Fibroblast of lung (primary cell): Measurements from ENCODE around the gene ATXN2. TPM values are rescaled to one million over a fixed set of nuclear protein-coding genes. Genes with fewer than 3 reads are reported as not detected.

Source experiments
- DNase-seq, 2 donors: peaks; one replicate each; pipeline versions ENCODE4 v3.0.0 to v3.0.0-alpha.2; 2010; ENCODE audit warnings: low read depth in 2 of 2
- H2AFZ ChIP-seq: 2 replicates; pipeline ENCODE4 v1.5.1; 2012; ENCODE audit warnings: low read length, control low read depth, inconsistent platforms
- H3K27ac ChIP-seq: 2 replicates; pipeline ENCODE4 v1.5.1; 2011; ENCODE audit warnings: low read length, control low read depth; ENCODE audit not compliant: insufficient read depth
- H3K27me3 ChIP-seq: 2 replicates; pipeline ENCODE4 v1.5.1; 2011; ENCODE audit warnings: mild to moderate bottlenecking, low read length; ENCODE audit not compliant: control insufficient read depth, insufficient read depth
- H3K36me3 ChIP-seq: 2 replicates; pipeline ENCODE4 v1.5.1; 2011; ENCODE audit warnings: low read length; ENCODE audit not compliant: control insufficient read depth, insufficient read depth
- H3K4me1 ChIP-seq: 2 replicates; pipeline ENCODE4 v1.5.1; 2011; ENCODE audit warnings: low read length; ENCODE audit not compliant: control insufficient read depth, insufficient read depth; ENCODE audit errors: extremely low read depth
- H3K4me2 ChIP-seq: 2 replicates; pipeline ENCODE4 v1.5.1; 2011; ENCODE audit warnings: low read length, control low read depth; ENCODE audit not compliant: insufficient read depth; ENCODE audit errors: extremely low read depth
- H3K4me3 ChIP-seq, 4 experiments: fragments of 200-600 bp in 1 of 4; sonication (generic) in 1 of 4; replicated peaks in 1 of 4; 2 replicates each; pipeline ENCODE4 v1.5.1; 2011 to 2016; ENCODE audit warnings: low read length in 4 of 4, low read depth in 3 of 4, mild to moderate bottlenecking in 3 of 4, control low read depth in 2 of 4, inconsistent platforms in 1 of 4, mixed read lengths in 1 of 4; ENCODE audit not compliant: insufficient read depth in 1 of 4; ENCODE audit errors: control extremely low read depth in 1 of 4
- H3K79me2 ChIP-seq: 2 replicates; pipeline ENCODE4 v1.5.1; 2012; ENCODE audit warnings: mild to moderate bottlenecking, low read length, inconsistent platforms; ENCODE audit not compliant: control insufficient read depth, insufficient read depth
- H3K9ac ChIP-seq: 2 replicates; pipeline ENCODE4 v1.5.1; 2011; ENCODE audit warnings: mild to moderate bottlenecking, low read length, control low read depth; ENCODE audit not compliant: insufficient read depth
- H3K9me3 ChIP-seq: 2 replicates; pipeline ENCODE4 v1.5.1; 2012; ENCODE audit warnings: low read depth, low read length; ENCODE audit not compliant: control insufficient read depth, insufficient read depth
- H4K20me1 ChIP-seq: 2 replicates; pipeline ENCODE4 v1.5.1; 2011; ENCODE audit warnings: low read length; ENCODE audit not compliant: control insufficient read depth, insufficient read depth; ENCODE audit errors: extremely low read depth
- EZH2 ChIP-seq: IDR thresholded peaks from 2 replicates; pipeline ENCODE4 v1.5.1; 2012; ENCODE audit warnings: low read length, control low read depth, mild to moderate bottlenecking; ENCODE audit errors: missing control alignments
- polyA plus RNA-seq, 2 donors: library from polyadenylated mRNA; depleted of rRNA in 1 of 2; stranded (reverse) in 1 of 2; unstranded in 1 of 2; fragments of >200 nt; gene quantifications; 2 replicates each; pipeline ENCODE4 v1.2.1, GENCODE V29; 2011 to 2012; ENCODE audit warnings: missing spikeins in 1 of 2
- total RNA-seq: library from RNA; depleted of rRNA; stranded (reverse); fragments of >200 nt; gene quantifications from 2 replicates; pipeline ENCODE4 v1.2.1, GENCODE V29; 2014
- TF ChIP-seq, protein P1 (sequence below), 2 donors: IDR thresholded peaks in 1 of 2; conservative IDR thresholded peaks in 1 of 2; 1 replicate in 1 of 2; 2 replicates in 1 of 2; pipeline ENCODE4 v1.5.1; 2011 to 2012; ENCODE audit warnings: low read length in 2 of 2, control low read depth in 1 of 2, inconsistent platforms in 1 of 2, low read depth in 1 of 2, mild to moderate bottlenecking in 1 of 2

ATXN2 gene
- total and polyA plus RNA-seq, 2 donors (not counting 1 experiment from before 2014, with no cell fraction given), result 25.9 to 31.2 TPM

DNA sequence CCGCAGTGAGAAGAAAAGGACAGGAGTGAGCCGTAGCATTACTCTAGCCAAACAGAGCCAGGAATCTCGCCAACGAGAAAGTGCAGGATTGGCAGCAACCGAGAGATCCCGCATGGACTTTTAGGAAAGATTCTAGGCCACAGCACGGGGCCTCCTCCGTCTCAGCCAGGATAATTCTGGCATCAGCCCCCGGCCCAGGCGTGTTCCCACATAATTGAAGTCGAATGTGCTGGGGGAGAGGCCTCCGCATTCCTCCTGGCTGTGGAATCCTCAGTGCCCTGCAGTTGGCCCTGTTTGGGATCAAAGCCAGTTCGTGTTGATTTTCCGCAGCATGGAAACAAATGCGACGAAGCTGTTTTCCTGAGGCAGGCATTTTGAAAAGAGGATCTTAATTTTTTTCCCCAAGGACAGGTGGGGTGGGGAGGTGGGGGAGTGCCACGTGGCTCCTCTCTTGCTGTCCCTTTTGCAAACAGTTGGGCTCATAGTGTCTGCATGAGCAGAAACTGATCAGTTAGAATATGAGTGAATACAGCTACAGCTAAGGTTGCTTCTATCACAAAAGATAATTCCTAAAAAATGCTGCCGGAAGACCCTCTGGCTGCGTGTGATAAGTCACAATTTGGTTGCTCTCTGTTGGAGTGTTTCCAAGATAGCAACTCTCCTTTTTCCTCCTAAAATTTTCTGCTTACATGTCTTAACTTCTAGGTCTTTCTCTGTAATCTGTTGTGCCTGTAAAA is 37.3 kb upstream of the ATXN2 start:
- TF ChIP-seq, protein P1, sequence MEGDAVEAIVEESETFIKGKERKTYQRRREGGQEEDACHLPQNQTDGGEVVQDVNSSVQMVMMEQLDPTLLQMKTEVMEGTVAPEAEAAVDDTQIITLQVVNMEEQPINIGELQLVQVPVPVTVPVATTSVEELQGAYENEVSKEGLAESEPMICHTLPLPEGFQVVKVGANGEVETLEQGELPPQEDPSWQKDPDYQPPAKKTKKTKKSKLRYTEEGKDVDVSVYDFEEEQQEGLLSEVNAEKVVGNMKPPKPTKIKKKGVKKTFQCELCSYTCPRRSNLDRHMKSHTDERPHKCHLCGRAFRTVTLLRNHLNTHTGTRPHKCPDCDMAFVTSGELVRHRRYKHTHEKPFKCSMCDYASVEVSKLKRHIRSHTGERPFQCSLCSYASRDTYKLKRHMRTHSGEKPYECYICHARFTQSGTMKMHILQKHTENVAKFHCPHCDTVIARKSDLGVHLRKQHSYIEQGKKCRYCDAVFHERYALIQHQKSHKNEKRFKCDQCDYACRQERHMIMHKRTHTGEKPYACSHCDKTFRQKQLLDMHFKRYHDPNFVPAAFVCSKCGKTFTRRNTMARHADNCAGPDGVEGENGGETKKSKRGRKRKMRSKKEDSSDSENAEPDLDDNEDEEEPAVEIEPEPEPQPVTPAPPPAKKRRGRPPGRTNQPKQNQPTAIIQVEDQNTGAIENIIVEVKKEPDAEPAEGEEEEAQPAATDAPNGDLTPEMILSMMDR (conservative IDR thresholded peaks at IDR 0.05 in 1 of 2, IDR thresholded peaks at IDR 0.05 in 1 of 2; ENCODE audit: low read depth in 1 of 2, low read length in 2 of 2), result no peak
- TF ChIP-seq EZH2, result no peak
- Histone ChIP-seq H3K9ac (no peak overlapping the region), H3K4me2 (peak overlapping the region; percentile 60), H4K20me1 (no peaks in the 10 kb centered on the region), H3K4me3 (no peak overlapping the region), H3K79me2 (no peaks in the 10 kb centered on the region), H3K36me3 (no peaks in the 10 kb centered on the region), H3K27ac (no peak overlapping the region), H3K27me3 (no peaks in the 10 kb centered on the region), H3K9me3 (no peaks in the 10 kb centered on the region), H3K4me1 (peaks cover 8% of the 10 kb centered on the region), H2AFZ (peak overlapping the region; percentile 44)
- peak; percentile 80 to 82 for DNase-seq

DNA sequence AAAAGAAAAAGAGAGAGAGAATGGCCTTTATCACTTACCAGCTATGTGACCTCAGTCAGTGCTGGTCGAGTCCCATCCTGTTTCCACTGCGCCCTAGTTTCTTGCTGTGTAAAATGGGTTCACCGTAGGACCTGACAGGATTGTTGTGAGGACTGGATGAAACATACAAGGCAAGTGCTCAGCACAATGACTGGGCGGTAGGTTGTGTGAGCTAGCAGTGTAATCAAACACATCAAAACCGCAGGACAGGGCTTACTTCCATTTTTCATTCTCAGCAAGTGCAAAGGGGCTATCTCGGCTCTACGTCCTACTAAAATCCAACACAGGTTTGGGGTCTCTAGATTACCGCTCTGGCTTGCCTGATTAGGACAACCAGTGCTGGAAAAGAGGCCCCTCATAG is 36.4 kb upstream of the ATXN2 start:
- TF ChIP-seq, protein P1 (conservative IDR thresholded peaks at IDR 0.05 in 1 of 2, IDR thresholded peaks at IDR 0.05 in 1 of 2; ENCODE audit: low read depth in 1 of 2, low read length in 2 of 2), result no peak
- Histone ChIP-seq H3K27me3 (no peaks in the 10 kb centered on the region), H3K9me3 (no peaks in the 10 kb centered on the region), H2AFZ (no peak overlapping the region), H3K4me3 (no peak overlapping the region), H3K9ac (no peak overlapping the region), H4K20me1 (no peaks in the 10 kb centered on the region), H3K27ac (no peak overlapping the region), H3K79me2 (no peaks in the 10 kb centered on the region), H3K4me1 (peaks cover 8% of the 10 kb centered on the region), H3K4me2 (no peak overlapping the region), H3K36me3 (no peaks in the 10 kb centered on the region)
- DNase-seq, result peak; percentile 23 to 63

DNA sequence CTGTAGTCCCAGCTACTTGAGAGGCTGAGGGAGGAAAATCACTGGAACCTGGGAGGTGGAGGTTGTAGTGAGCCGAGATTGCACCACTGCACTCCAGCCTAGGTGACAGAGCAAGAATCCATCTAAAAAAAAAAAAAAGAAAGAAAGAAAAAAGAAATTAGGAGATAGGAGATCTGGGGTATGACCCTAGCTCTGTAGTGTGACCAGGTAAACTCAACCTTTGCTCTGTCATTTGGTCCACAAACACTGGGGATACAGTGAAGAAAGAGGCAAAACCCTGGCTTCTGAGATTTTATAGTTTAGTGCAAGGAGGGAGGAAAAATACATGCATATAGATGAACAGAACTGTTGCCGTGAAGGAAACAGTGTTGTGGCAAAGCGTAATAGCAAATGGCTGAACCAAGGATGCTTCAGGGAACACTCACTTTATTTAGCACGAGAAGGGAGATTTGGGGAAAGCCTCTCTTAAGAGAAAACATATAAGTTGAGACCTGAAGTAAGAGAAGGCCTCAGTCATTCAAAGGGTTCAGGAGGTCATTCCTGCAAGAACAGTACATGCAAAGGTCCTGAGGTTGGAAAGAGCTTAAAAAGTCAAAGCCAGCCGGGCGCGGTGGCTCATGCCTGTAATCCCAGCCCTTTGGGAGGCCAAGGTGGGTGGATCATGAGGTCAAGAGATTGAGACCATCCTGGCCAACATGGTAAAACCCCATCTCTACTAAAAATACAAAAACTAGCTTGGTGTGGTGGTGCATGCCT is 29.6 kb upstream of the ATXN2 start:
- no peak overlapping the region for H3K9ac ChIP-seq
- TF ChIP-seq, protein P1 (conservative IDR thresholded peaks at IDR 0.05 in 1 of 2, IDR thresholded peaks at IDR 0.05 in 1 of 2; ENCODE audit: low read depth in 1 of 2, low read length in 2 of 2), result no peak
- no peak for TF ChIP-seq EZH2
- DNase-seq, result no peak
- H3K4me1 ChIP-seq, result no peaks in the 10 kb centered on the region
- H3K4me3 ChIP-seq, result no peak overlapping the region
- H3K36me3 ChIP-seq, result no peaks in the 10 kb centered on the region
- no peaks in the 10 kb centered on the region for H4K20me1 ChIP-seq
- H3K4me2 ChIP-seq, result no peak overlapping the region
- H3K27me3 ChIP-seq, result no peaks in the 10 kb centered on the region
- H3K27ac ChIP-seq, result no peak overlapping the region
- H3K79me2 ChIP-seq, result no peaks in the 10 kb centered on the region
- no peaks in the 10 kb centered on the region for H3K9me3 ChIP-seq
- no peak overlapping the region for H2AFZ ChIP-seq
